Choroid plexus epithelial cell (primary cell): ENCODE results near the gene ST8SIA4.

Experiments
- DNase-seq: peaks from one replicate; pipeline ENCODE4 v3.0.0-alpha.2; 2010; ENCODE audit warnings: low read depth
- H3K4me3 ChIP-seq: 2 replicates; pipeline ENCODE4 v1.5.1; 2011; ENCODE audit warnings: low read depth, mild to moderate bottlenecking, control low read depth, low read length, moderate library complexity
- TF ChIP-seq, protein P1 (sequence below): conservative IDR thresholded peaks from 2 replicates; pipeline ENCODE4 v1.5.1; 2011; ENCODE audit warnings: low read depth, mild to moderate bottlenecking, control low read depth, inconsistent platforms, low read length, moderate library complexity

Gene ST8SIA4

DNA sequence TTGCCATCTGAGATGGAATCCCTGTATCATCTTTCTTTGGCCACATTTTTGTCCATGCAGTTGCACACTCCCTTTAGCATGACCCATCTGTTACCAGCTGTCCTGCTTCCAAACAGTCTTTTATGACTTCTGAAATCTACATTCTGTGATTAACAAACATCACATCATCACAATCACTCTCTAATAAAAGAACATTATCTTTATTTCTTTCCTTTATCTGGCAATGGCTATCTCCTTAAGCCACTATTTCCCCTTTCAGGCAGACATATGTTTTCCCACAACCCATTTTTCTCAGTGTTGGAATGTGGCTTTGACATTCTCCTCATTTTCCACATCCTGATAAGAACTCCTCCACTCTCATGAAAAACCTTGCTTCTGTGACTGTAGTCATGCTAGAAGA lies 141.0 kb downstream of the ST8SIA4 start:
- DNase-seq = peak; percentile 72
- H3K4me3 ChIP-seq = no peak overlapping the region
- TF ChIP-seq, protein P1, sequence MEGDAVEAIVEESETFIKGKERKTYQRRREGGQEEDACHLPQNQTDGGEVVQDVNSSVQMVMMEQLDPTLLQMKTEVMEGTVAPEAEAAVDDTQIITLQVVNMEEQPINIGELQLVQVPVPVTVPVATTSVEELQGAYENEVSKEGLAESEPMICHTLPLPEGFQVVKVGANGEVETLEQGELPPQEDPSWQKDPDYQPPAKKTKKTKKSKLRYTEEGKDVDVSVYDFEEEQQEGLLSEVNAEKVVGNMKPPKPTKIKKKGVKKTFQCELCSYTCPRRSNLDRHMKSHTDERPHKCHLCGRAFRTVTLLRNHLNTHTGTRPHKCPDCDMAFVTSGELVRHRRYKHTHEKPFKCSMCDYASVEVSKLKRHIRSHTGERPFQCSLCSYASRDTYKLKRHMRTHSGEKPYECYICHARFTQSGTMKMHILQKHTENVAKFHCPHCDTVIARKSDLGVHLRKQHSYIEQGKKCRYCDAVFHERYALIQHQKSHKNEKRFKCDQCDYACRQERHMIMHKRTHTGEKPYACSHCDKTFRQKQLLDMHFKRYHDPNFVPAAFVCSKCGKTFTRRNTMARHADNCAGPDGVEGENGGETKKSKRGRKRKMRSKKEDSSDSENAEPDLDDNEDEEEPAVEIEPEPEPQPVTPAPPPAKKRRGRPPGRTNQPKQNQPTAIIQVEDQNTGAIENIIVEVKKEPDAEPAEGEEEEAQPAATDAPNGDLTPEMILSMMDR = no peak

DNA sequence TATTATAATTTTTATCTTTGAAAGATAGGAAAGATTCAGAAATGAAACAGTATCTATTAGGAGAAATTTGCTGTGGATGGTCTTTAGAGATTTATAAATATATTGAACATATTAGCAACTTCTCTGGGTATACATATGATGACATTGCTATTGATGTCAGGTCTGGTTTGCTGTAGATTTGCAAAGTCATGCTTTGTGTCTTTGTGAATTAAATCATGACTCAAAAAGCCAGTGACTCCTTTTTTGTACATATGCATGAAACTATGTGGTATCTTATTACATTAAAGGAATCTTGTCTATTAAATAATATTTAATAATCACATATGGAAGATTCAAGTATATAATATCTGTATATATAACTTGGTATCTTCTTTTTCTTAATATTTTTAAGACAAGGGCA lies 141.9 kb downstream of the ST8SIA4 start:
- TF ChIP-seq, protein P1 = no peak
- DNase-seq = peak; percentile 59
- no peak overlapping the region for H3K4me3 ChIP-seq

DNA sequence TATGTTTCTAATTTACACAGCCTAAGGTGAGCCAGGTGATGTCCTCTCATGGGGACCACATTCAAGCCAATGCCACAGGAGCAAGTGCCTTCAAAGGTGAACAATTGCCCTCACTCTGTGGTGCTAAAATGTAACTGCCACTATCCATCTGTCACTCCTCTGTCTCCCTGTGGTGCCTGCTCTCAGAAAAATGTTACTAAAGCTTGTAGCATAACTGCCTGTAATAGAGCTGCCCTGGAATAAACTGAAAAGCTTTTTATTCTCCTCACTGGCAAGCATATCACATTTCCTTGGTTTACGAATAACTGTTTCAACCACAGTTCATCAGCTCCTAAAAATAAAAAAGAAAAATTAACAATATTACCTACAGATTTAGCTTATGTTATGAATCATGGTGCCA lies 142.4 kb downstream of the ST8SIA4 start:
- no peak overlapping the region for H3K4me3 ChIP-seq

DNA sequence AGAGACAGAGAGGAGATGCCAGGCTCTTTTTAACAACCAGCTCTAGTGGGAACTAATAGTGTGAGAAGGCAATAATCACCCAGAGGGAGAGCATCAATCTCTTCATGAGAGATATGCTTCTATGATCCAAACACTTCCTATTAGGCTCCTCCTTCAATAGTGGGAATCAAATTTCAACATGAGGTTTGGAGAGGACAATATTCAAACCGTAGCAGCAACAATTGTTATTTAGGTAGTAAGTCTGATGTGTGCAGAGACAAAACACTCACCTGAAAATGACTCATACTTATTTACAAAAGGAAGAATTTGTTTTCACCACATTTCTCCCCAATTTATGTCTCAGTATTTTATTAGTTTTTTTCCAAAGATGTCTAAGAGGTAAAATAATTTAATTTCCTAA lies 144.3 kb downstream of the ST8SIA4 start:
- no peak for DNase-seq
- no peak overlapping the region for H3K4me3 ChIP-seq
- TF ChIP-seq, protein P1 = no peak

More for the DNA sequence above, 142.4 kb downstream of the ST8SIA4 start:
- no peak for DNase-seq
- TF ChIP-seq, protein P1 = no peak

DNA sequence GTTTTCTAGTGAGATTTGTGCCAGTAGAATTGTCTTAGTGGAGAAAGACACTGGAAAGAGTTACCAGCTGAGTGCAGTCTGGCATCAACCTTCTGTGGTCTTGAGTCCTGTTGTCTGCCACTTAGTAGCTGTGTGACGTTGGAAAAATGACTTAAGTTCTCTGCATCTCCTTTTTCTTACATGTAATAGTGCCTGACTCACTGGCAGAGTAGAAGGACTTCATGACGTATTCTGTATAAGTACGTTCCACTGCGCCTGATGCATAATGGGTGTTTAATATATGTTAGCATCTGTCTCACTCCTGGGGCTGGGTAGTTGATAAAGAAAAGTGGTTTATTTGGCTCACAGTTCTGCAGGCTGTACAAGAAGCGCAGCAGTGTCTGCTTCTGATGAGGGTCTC lies 144.8 kb downstream of the ST8SIA4 start:
- no peak overlapping the region for H3K4me3 ChIP-seq
- TF ChIP-seq, protein P1 = no peak
- no peak for DNase-seq

DNA sequence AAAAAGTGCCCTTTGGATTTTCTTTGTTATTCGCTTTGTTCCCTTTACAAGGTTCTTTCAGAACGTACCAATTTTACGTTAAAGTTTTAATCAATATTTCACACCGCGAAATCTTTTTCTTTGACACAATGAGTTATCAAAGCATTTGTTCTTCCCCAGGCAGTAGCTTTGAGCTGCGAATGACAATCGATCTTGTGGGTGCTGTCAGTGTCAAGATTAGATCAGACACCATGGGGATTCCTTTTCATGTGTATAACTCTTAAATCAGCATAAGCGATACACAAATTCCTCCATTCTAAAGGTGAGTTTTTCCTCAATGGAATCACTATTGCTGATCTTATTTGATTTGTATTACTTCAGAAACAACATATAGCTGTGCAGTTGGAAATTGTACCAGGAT lies 145.5 kb downstream of the ST8SIA4 start:
- H3K4me3 ChIP-seq = no peak overlapping the region
- no peak for DNase-seq
- TF ChIP-seq, protein P1 = no peak
